HG03108 (cell line): ENCODE results near the gene GPR141.
A peak's percentile ranks its signal among the peaks of the same experiment; 100 is the strongest.

Experiments
- ATAC-seq: cut with Tn5 transposase; IDR thresholded peaks from one replicate; pipeline ENCODE4 v1.9.1; 2021; ENCODE audit warnings: moderate library complexity; ENCODE audit not compliant: unreplicated experiment

The GPR141 gene

DNA sequence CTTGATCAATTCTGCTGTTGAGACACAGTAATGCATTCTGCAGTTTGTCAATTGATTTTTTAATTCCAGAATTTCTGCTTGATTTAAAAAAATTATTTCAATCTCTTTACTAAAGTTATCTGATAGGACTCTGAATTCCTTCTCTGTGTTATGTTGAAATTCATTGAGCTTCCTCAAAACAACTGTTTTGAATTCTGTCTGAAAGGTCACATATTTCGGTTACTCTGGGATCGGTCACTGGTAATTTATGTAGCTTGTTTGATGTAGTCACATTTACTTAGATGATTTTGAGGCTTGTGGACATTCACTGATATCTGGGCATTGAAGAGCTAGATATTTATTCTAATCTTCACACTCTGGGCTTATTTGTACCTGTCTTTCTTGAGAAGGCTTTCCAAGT, 97.6 kb downstream of the GPR141 start:
- no peak for ATAC-seq

DNA sequence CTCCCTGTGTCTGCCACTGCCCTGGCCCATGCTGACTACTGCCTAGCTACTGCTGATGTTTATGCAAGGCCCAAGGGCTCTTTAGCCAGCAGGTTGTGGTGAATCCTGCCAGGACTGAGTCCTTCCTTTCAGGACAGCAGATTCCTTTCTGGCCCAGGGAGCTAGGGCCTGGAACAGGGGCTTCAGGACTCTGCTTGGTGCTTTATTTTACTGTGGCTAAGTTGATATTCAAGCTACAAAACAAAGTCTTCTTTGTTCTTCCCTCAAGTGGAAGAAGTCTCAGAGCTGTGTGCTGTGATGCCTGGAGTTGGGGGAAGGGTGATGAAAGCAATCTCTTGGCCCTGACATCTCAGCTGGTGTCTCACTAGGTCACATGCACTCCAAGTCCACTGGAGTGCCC, 98.6 kb downstream of the GPR141 start:
- no peak for ATAC-seq

DNA sequence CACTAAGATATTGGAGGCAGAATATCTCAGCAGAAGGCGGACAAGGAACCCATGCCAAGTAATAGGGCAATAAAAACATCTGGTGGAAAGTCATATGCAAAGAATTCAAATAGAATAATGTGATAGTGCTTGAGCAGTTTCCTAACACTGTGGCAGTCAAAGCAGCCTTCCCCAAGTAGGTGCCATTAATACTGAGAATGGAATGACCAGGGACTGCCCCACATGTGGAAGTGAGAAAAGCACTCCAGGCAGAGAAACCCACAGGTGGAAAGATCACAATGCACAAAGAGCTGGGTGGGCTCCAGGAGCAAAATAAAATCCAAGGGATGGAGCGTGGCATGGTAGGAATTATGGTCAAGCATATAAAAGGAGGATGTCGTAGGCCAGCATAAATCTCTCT, 100.4 kb downstream of the GPR141 start:
- no peak for ATAC-seq

DNA sequence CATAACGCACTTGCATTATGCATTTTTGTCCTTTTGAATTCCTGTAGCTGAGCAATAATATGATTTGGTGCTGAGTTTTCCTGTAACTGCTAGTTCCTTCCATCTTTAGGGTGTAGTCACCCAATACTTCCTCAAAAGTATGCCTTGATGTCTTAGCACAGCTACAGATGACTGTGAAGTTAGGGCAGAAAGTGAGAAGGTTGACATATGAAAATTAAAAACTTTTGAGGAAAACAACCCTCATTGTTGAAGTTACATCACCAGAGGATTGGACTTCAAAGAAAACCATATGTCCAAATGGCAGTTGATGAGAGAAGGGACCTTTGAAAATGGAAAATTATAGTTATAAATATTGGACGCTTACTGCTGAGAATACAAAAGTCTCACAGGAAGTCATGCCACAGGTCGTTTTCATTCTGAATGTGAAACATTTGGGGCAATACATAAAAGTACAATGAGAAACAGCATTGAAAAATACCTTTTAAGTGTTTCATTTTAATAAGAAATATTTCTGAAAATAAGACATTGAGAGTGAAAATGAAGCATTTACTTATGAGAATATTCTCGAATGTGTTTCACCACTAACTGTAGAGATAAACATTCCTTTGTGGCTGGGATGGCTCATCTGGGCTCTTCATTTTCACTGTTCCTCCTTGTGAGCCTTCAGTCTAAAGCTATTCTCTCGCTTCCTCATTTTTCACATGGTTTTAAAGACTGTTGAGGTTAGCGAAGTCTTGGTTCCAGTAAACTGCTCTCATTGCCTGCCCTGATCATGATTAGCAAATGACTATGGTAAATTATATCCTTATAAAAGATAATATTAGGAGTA, 103.4 kb downstream of the GPR141 start:
- ATAC-seq = peak; percentile 84
